GM19193 (cell line): ENCODE measurements around the gene CLEC4C.

Source experiments
- POLR2A ChIP-seq: IDR thresholded peaks from 4 replicates; pipeline ENCODE4 v1.6.1; 2011; ENCODE audit not compliant: insufficient read depth, insufficient read length; ENCODE audit errors: extremely low read depth

CLEC4C gene

DNA sequence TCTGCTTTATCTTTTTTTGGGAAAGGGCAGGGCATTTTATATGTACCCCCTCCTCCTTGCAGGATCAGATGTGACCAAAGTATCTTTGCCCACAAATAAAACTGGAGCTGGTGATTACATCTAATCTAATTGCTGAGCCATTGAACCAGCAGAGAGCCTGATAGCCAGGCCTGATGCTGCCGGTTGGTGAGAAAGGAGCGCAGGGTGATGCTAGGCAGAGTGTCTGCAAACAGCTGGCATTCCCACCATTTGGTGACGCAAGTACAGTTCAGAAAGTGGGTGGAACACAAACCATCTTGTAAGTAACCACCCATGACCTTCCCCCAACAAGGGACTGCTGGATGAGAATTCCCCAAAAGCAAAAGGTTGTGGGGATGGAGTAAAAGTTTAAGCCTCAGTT, 23.2 kb downstream of the CLEC4C start:
- TF ChIP-seq POLR2A = no peak

DNA sequence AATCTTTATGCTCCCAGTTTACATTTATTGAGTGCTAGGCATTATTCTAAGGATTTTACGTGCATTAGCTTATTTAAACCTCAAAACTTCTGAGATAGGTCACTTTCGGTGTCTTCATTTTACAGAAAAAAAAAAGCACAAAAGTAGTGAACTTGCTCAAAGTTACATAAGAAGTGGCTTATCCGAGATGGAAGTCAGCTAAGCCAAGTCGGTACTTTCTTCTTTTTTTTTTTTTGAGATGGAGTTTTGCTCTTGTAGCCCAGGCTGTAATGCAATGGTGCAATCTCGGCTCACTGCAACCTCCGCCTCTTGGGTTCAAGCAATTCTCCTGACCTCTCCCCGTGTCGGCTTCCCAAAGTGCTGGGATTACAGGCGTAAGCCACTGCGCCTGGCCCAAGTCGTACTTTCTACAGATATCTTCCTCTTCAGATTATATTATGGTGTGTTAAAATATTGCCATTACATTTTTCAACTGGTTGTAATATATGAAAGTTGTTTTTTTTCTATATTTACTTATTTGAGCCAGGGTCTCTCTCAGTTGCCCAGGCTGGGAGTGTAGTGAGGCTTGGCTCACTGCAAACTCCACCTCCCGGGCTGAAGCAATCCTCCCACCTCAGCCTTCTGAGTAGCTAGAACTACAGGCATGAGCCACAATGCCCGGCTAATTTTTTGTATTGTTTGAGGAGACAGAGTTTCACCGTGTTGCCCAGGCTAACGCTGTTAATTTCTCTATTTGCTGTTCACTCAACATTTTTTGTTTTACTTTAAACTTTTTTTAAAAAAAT, 27.0 kb downstream of the CLEC4C start:
- TF ChIP-seq POLR2A = no peak

DNA sequence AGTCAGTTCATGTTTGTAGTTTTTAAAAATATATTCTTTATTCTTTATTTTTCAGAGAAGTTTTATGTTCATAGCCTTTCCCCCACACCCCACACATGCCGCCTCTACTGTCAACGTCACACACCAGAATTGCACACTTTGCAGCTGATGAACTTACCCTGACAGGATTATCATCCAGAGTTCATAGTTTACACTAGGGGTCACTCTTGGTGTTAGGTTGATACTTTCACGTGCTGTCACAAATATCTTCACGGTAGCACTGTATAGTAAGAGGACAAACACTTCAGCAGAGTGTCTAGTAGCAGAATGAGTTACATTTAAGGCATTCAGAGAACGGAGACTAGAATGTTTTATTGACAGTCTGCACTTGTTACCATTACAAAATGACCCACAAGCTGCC, 30.8 kb downstream of the CLEC4C start:
- TF ChIP-seq POLR2A = no peak

DNA sequence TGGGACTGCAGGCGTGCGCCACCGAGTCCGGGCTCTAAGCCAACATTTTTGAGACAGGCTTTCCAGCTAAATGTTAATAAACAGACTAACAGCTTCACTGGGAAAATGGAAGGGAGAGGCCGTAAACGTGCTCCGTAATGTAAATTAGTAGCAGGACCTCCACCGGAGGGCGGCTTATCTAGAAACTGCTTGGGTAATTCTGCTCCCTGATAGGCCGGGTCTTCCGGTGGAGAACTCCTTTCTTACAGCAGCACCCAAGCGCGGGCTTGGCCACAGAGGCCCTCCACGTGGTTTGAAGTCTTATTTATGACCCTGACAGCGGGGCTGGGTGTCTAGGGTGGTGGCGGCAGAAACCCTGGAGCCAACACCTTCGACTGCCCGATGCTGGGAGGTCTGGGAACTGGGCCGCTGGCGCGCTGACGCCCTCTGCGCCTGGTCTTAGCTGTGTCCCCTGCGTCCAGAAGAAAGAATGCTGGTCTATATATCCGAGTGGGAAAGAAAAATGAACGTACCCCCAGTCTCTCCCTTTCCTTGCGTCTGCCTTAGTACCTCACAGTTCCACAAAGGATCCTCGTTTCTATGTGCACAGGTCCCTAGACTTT, 34.2 kb downstream of the CLEC4C start:
- TF ChIP-seq POLR2A = no peak

DNA sequence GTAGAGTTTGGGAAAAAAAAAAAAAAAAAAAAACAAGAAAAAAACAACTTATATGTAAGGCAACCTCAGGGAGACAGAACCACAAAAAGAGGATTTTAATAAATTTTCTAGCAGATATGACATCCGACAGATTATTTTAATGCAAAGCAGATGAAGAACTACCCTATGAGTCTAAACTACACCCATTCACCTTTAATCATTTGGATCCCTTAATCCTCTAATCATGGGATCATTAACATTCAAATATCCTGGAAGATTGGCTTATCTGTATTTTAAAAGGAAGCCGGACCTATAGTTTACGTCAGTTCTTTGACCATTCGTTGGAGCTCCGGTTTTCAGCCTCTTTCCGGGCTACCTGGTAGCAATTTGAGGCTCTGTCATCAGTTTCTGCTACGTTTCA, 36.0 kb downstream of the CLEC4C start, which contains the start of gene DPPA3:
Gene DPPA3 (plus strand): TSS at position 301 of the 400 bp plus-strand sequence. CDS start 138 bp downstream, outside the sequence.
- no peak for TF ChIP-seq POLR2A

DNA sequence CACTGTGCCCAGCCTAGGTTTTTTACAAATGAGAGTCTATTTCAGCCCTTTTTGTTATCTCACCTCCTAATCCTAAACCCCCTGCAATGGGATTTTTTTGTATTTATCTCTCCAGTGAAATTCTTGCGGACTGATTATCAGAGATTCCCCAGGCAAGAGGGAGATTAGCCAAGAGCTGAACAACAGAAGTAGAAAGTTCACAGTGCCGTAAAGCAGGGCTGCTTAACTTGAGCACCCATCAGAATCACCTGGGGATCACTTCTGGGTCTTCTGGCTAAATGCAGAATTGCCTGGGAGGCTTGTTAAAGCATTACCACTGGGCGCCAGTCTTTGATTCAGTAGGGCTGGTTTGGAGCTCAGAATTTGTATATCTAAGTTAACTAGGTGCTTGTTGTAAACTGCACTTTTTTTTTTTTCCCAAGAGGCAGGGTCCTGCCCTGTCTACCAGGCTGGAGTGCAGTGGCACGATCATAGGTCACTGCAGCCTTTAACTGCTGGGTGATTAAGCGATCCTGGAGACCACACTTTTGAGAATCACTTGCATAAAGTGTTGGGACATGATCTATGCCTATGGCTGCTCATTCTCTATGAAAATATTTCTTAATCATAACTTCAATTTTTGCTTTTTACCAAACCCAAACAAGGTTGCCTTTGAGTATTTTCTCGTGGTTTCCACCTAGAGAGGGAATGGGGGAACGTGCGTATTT, 37.1 kb downstream of the CLEC4C start:
- TF ChIP-seq POLR2A = no peak

DNA sequence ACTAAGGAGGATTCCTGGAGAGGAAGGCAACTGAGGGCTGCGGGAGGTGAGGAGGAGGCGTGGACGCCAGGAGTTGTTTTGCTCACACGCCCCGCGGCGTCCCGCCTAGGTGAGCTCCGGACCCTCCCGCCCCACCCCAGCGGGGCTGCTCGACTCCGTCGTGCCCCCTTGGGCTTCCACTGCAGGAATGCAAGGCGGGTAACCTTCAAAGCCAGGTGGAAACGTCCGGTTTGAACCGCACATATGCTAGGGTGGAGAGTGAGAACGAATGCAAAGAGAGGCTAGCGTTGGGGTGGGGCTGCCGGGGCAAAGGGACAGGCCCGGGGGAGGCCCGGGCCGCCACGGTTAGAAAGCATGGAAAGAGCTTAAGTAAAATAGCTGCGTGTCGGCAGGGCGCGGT, 41.3 kb downstream of the CLEC4C start:
- no peak for TF ChIP-seq POLR2A

DNA sequence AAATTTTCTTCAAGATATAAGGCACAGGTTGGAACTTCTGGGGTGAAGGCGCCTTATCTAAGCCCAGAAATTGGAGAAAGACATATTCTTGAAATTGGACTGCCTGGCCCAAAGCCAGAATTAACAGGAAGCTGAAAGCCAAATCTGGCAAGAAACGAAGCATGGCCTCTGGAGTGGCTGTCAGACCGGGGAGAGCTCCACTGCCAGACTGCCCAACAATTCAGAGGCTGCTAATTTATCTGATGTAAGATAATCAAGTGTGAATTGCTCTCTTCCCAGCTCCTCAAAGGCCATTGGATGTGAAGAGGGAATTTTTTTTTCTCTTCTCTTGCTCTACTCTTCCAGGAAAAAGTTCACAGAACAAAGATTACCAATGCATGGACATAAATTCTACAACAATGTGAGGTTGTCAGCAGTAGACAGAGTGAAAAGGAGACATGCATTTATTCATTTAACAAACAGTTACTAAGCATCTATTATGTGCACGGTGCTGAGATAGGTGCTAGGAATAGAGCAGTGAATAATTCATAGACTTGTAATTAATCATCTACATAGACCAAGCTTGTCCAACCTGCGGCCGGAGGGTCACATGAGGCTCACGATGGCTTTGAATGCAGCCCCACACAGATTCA, 51.5 kb downstream of the CLEC4C start, which contains the start of gene GDF3:
Gene GDF3 (minus strand): TSS at position 210 of the 632 bp plus-strand sequence. CDS start 47 bp downstream, at position 163.
- no peak for TF ChIP-seq POLR2A

DNA sequence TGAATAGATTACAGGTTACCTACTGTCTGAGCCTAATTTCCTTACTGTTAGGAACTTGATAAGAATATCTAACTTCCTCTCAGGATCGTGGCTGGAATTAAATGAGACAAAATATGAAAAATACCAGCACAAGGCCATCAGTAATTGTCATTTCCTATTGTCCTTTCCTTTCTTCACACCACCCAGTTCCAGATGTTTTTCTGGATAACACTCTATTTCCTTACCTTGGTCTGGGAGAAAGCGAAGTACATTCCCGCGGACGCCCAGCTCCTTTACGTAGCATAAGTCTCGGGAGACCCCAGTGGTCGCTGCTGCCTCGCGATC, 52.0 kb downstream of the CLEC4C start:
- TF ChIP-seq POLR2A = no peak

- no peak for TF ChIP-seq POLR2A
These were observed 52.5 kb downstream of the CLEC4C start for GRCh38 chr12:7694556-7695236.

GRCh38 chr12:7693793-7694192, 53.4 kb downstream of the CLEC4C start:
- TF ChIP-seq POLR2A = no peak

GRCh38 chr12:7681535-7681934, 65.6 kb downstream of the CLEC4C start:
- TF ChIP-seq POLR2A = no peak
